Measurements from ENCODE around the gene HRG.
"Not testable (repeated sequence)": the region's sequence is repeated elsewhere in the genome, so short reads cannot be mapped to it uniquely, and the experiment has no call there.

HRG gene

DNA sequence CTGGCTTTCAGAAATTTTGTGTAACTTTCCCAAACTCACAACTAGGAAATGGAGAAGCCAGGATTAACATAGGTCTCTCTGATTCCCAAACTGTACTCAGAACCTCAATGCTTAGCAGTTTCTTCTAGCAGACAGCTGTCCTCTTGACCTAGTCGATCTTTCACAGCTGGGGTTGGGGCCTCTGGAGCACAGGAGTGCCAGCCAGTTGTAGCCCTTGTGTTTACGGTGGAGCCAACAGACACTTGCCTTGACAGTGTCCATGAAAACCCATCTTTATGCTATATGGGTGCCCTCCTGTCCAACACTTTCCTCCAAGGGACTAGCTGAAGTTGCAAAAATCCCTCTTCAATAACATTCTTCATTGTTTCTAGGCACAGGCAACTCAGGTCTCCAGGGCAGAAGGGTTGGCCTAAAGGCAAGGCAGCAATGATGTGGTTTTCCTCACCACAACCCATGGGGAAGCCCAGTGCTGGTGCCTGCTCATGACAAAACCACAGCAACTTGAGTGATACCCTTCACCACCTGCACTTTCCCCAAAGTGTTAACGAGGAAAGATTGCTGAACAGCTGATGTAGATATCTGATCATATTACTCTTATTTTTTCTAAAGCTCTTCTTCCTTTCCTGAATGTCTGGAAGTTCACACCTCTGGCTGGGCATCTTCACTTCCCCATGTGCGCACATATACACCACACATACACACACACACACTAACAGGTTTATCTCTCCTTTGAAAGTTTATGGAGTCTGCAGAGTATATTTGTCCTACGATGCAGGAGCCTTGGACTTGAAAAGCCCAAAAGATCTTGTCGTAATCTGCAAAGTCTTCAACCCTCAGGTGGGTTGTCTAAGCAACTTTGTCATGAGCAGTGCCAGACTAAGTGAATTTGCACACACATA lies 40.3 kb downstream of the HRG start:
- Histone ChIP-seq H4K20me1 (ENCODE audit: control insufficient read depth, insufficient read depth, low read depth, low read length) (no peaks in the 10 kb centered on the region), H3K9me3 (ENCODE audit: control insufficient read depth, insufficient read depth, low read length) (no peaks in the 10 kb centered on the region), H3K36me3 (ENCODE audit: control insufficient read depth, low read length) (no peaks in the 10 kb centered on the region), H3K9me2 (replicated peaks; ENCODE audit: control insufficient read depth, low read length) (no peaks in the 10 kb centered on the region), H3K27me3 (ENCODE audit: control insufficient read depth, low read length) (peaks cover 21% of the 10 kb centered on the region), H3K4me3 (ENCODE audit: low read length) (no peak overlapping the region), H3F3A (ENCODE audit: control insufficient read depth, insufficient read depth) (no peaks in the 10 kb centered on the region), H3K4me2 (ENCODE audit: low read length) (no peak overlapping the region), H3K27ac (ENCODE audit: low read depth, low read length) (no peak overlapping the region), H3K79me2 (ENCODE audit: control insufficient read depth, low read length) (no peaks in the 10 kb centered on the region), H3K4me1 (ENCODE audit: control insufficient read depth, low read length) (no peaks in the 10 kb centered on the region)
- no peak for TF ChIP-seq EZH2phosphoT487 (IDR thresholded peaks at IDR 0.05; ENCODE audit: borderline replicate concordance, low read length)
- TF ChIP-seq, protein P1, sequence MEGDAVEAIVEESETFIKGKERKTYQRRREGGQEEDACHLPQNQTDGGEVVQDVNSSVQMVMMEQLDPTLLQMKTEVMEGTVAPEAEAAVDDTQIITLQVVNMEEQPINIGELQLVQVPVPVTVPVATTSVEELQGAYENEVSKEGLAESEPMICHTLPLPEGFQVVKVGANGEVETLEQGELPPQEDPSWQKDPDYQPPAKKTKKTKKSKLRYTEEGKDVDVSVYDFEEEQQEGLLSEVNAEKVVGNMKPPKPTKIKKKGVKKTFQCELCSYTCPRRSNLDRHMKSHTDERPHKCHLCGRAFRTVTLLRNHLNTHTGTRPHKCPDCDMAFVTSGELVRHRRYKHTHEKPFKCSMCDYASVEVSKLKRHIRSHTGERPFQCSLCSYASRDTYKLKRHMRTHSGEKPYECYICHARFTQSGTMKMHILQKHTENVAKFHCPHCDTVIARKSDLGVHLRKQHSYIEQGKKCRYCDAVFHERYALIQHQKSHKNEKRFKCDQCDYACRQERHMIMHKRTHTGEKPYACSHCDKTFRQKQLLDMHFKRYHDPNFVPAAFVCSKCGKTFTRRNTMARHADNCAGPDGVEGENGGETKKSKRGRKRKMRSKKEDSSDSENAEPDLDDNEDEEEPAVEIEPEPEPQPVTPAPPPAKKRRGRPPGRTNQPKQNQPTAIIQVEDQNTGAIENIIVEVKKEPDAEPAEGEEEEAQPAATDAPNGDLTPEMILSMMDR (IDR thresholded peaks at IDR 0.05; ENCODE audit: low read depth, low read length, poor library complexity, severe bottlenecking): no peak

DNA sequence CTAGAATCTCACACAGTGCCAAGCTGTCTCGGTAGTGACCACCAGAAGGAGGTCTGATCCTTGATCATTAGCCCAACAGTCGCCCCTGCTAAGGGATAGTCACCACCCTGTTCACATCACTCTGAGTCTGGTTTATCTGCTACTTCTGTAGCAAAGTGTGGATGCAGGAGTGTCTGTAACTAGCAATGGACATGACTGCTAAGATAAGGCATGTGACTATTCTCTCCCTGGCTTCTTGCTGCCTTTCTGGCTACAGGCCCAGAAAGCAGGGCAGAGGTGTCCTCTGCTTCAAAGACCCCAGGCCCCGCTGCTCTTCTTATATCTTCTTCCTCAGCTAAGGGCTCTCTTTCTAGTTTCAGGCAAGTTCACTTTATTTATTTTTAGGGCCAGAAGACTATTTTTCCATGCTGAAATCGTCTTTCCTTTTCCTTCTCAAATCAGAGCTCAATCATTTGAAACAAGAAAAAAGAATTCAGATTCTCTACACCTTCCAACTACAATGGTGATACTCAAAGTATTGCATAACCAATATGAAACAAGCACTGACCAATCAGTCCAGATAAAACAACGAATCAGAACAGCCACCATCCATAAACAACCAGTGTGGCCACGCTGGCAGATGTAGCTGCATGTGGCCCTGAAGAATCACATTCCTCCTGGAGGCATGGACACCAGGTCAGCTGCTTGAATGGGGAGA lies 43.3 kb downstream of the HRG start:
- H3K79me2 ChIP-seq (ENCODE audit: control insufficient read depth, low read length): no peaks in the 10 kb centered on the region
- H3K27ac ChIP-seq (ENCODE audit: low read depth, low read length): no peak overlapping the region
- H4K20me1 ChIP-seq (ENCODE audit: control insufficient read depth, insufficient read depth, low read depth, low read length): no peaks in the 10 kb centered on the region
- TF ChIP-seq EZH2phosphoT487 (IDR thresholded peaks at IDR 0.05; ENCODE audit: borderline replicate concordance, low read length): no peak
- TF ChIP-seq, protein P1 (IDR thresholded peaks at IDR 0.05; ENCODE audit: low read depth, low read length, poor library complexity, severe bottlenecking): no peak
- H3K9me3 ChIP-seq (ENCODE audit: control insufficient read depth, insufficient read depth, low read length): no peaks in the 10 kb centered on the region
- no peaks in the 10 kb centered on the region for H3F3A ChIP-seq (ENCODE audit: control insufficient read depth, insufficient read depth)
- no peaks in the 10 kb centered on the region for H3K4me1 ChIP-seq (ENCODE audit: control insufficient read depth, low read length)
- no peaks in the 10 kb centered on the region for H3K9me2 ChIP-seq (replicated peaks; ENCODE audit: control insufficient read depth, low read length)
- no peak overlapping the region for H3K4me3 ChIP-seq (ENCODE audit: low read length)
- H3K4me2 ChIP-seq (ENCODE audit: low read length): no peak overlapping the region
- H3K36me3 ChIP-seq (ENCODE audit: control insufficient read depth, low read length): no peaks in the 10 kb centered on the region
- peaks cover 19% of the 10 kb centered on the region for H3K27me3 ChIP-seq (ENCODE audit: control insufficient read depth, low read length)

DNA sequence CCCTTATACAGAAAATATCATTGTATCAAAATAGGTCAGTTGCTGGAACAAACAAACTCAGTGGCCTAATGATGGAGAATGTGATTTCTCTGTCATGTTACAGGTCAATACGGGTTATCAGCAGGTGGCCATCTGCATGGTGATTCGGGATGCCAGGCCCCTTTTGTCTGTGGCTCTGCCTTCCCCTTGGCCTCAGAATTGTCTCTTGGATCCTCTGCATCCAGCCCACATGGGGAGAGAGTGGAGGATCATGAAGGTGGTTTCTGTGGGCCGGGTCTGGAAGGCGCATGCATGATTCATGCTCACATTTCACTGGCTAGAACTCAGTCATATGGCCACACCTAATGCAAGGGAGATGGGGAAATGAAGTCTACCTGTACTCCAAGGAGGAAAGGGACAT lies 44.9 kb downstream of the HRG start:
- H3K27ac ChIP-seq (ENCODE audit: low read depth, low read length); H3K9me2 ChIP-seq (replicated peaks; ENCODE audit: control insufficient read depth, low read length); H3K36me3 ChIP-seq (ENCODE audit: control insufficient read depth, low read length); H3K4me3 ChIP-seq (ENCODE audit: low read length); H3K4me1 ChIP-seq (ENCODE audit: control insufficient read depth, low read length); H3K79me2 ChIP-seq (ENCODE audit: control insufficient read depth, low read length); H3F3A ChIP-seq (ENCODE audit: control insufficient read depth, insufficient read depth); H4K20me1 ChIP-seq (ENCODE audit: control insufficient read depth, insufficient read depth, low read depth, low read length); H3K4me2 ChIP-seq (ENCODE audit: low read length); H3K9me3 ChIP-seq (ENCODE audit: control insufficient read depth, insufficient read depth, low read length): not testable (repeated sequence)
- peaks cover 19% of the 10 kb centered on the region for H3K27me3 ChIP-seq (ENCODE audit: control insufficient read depth, low read length)

DNA sequence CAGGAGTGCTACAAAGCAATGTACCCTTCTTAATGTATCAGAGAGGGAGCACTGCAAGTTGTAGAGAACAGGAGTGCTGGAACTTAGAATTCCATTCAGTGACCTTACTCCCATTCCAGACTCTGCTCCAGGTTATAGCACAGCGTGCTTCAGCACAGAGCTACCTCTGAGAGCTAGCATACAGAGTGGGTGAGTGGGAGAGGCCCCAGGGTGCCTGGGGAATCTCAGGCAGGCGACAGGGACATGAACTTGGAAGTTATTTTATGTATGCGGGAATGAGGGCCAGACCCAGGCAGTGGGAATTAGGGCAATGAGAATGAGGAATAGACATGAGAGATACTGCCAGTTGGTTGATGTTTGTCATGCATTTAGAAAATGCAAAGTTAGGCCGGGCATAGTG lies 47.7 kb downstream of the HRG start:
- Histone ChIP-seq H3K4me3 (ENCODE audit: low read length) (no peak overlapping the region), H3K4me1 (ENCODE audit: control insufficient read depth, low read length) (no peaks in the 10 kb centered on the region), H3K36me3 (ENCODE audit: control insufficient read depth, low read length) (no peaks in the 10 kb centered on the region), H3K9me2 (replicated peaks; ENCODE audit: control insufficient read depth, low read length) (no peaks in the 10 kb centered on the region), H3K27me3 (ENCODE audit: control insufficient read depth, low read length) (peaks cover 4% of the 10 kb centered on the region; the same call in 1 of the 2 replicates), H4K20me1 (ENCODE audit: control insufficient read depth, insufficient read depth, low read depth, low read length) (no peaks in the 10 kb centered on the region), H3K9me3 (ENCODE audit: control insufficient read depth, insufficient read depth, low read length) (no peaks in the 10 kb centered on the region), H3F3A (ENCODE audit: control insufficient read depth, insufficient read depth) (no peaks in the 10 kb centered on the region), H3K4me2 (ENCODE audit: low read length) (no peak overlapping the region), H3K79me2 (ENCODE audit: control insufficient read depth, low read length) (no peaks in the 10 kb centered on the region), H3K27ac (ENCODE audit: low read depth, low read length) (no peak overlapping the region)
- TF ChIP-seq, protein P1 (IDR thresholded peaks at IDR 0.05; ENCODE audit: low read depth, low read length, poor library complexity, severe bottlenecking): no peak
- TF ChIP-seq EZH2phosphoT487 (IDR thresholded peaks at IDR 0.05; ENCODE audit: borderline replicate concordance, low read length): no peak

Data from DOHH2 (cell line).